HepG2 (cell line): Measurements from ENCODE around the gene PAK6. TPM values are rescaled to one million over a fixed set of nuclear protein-coding genes. Genes with fewer than 3 reads are reported as not detected.

Source experiments
- ATAC-seq: fragments of 200-7000 bp; cut with Tn5 transposase; 3 replicates; pipeline ENCODE4 v1.9.1; 2020; ENCODE audit warnings: mild to moderate bottlenecking, moderate library complexity
- BruUV-seq: library from RNA; stranded (reverse); fragments of 400-500 nt; replicated peaks from 2 replicates; lab custom pipeline; 2021; lab: Mats Ljungman, UMichigan
- CTCF ChIA-PET: fragments of 300-600 bp; formaldehyde crosslinking; extraction: SDS; loops from one replicate; lab custom pipeline; 2021; ENCODE audit warnings: low total read pairs, inconsistent platforms, low intra/inter-chr PET ratio; lab: Yijun Ruan, JAX
- POLR2A ChIA-PET: fragments of 350-600 bp; sonication (Branson Sonifier 250); formaldehyde crosslinking; loops from one replicate; lab custom pipeline; 2020; ENCODE audit warnings: antibody characterized with exemption, inconsistent platforms; lab: Yijun Ruan, JAX
- DNase-seq: peaks from one replicate; pipeline ENCODE4 v3.0.0-alpha.2; 2015; ENCODE audit warnings: low spot score
- FAIRE-seq: peaks from 3 replicates; lab custom pipeline; 2011; peaks lifted over from hg19 to GRCh38; lab: Jason Lieb, UNC
- H2AFZ ChIP-seq: one replicate; pipeline ENCODE4 v1.6.1; 2011; ENCODE audit warnings: low read length, inconsistent platforms
- H3K27ac ChIP-seq: fragments of 300-600 bp; 3 replicates; pipeline ENCODE4 v1.8.0; 2011; ENCODE audit warnings: mixed run types, mild to moderate bottlenecking, mixed read lengths, low read length, inconsistent platforms; ENCODE audit not compliant: insufficient read depth; ENCODE audit errors: extremely low read length
- H3K27me3 ChIP-seq, 2 experiments: fragments of 200-600 bp in 1 of 2; 2 replicates in 1 of 2; 3 replicates in 1 of 2; pipeline versions ENCODE4 v1.6.0 to v1.8.0; 2011; ENCODE audit warnings: low read length in 2 of 2, mild to moderate bottlenecking in 2 of 2, moderate library complexity in 2 of 2, inconsistent platforms in 1 of 2; ENCODE audit not compliant: insufficient read depth in 2 of 2, control insufficient read depth in 1 of 2
- H3K36me3 ChIP-seq, 2 experiments: fragments of 200-600 bp in 1 of 2; replicated peaks in 1 of 2; 2 replicates in 1 of 2; 3 replicates in 1 of 2; pipeline versions ENCODE4 v1.5.1 to v1.8.0; 2011; ENCODE audit warnings: low read length in 2 of 2, inconsistent platforms in 1 of 2; ENCODE audit not compliant: insufficient read depth in 2 of 2, control insufficient read depth in 1 of 2
- H3K4me1 ChIP-seq: 2 replicates; pipeline ENCODE4 v1.5.1; 2012; ENCODE audit warnings: low read length, inconsistent platforms; ENCODE audit not compliant: insufficient read depth
- H3K4me2 ChIP-seq: 2 replicates; pipeline ENCODE4 v1.6.0; 2011; ENCODE audit warnings: low read depth, low read length, inconsistent platforms
- H3K4me3 ChIP-seq, 3 experiments: fragments of 200-600 bp in 1 of 3; sonication (generic), shearing (Covaris generic) in 1 of 3; replicated peaks in 1 of 3; 2 replicates each; pipeline ENCODE4 v1.5.1; 2011 to 2016; ENCODE audit warnings: low read length in 3 of 3, inconsistent platforms in 2 of 3, low read depth in 2 of 3, mild to moderate bottlenecking in 2 of 3, control low read depth in 1 of 3, mixed read lengths in 1 of 3; ENCODE audit not compliant: insufficient read depth in 1 of 3
- H3K79me2 ChIP-seq: one replicate; pipeline ENCODE4 v1.6.1; 2011; ENCODE audit warnings: low read length, inconsistent platforms; ENCODE audit not compliant: insufficient read depth
- H3K9ac ChIP-seq: 2 replicates; pipeline ENCODE4 v1.6.0; 2011; ENCODE audit warnings: mild to moderate bottlenecking, low read depth, low read length, inconsistent platforms; ENCODE audit not compliant: insufficient read depth
- H3K9me3 ChIP-seq: 2 replicates; pipeline ENCODE4 v1.5.1; 2012; ENCODE audit warnings: mild to moderate bottlenecking, low read length
- H4K20me1 ChIP-seq: 2 replicates; pipeline ENCODE4 v1.6.0; 2011; ENCODE audit warnings: inconsistent platforms, mild to moderate bottlenecking, low read length, moderate library complexity; ENCODE audit not compliant: insufficient read depth
- AKAP8 ChIP-seq: sonication (generic); formaldehyde crosslinking; IDR thresholded peaks from 2 replicates; pipeline ENCODE4 v1.5.1; 2020; ENCODE audit warnings: mild to moderate bottlenecking, missing genetic modification reagents
- KLF6 ChIP-seq: IDR thresholded peaks from 2 replicates; pipeline ENCODE4 v1.8.0; 2016; ENCODE audit warnings: missing biosample characterization, missing genetic modification reagents
- NBN ChIP-seq: fragments of 450-650 bp; conservative IDR thresholded peaks from 2 replicates; pipeline ENCODE4 v1.6.1; 2017
- NONO ChIP-seq, 2 experiments: fragments of 450-650 bp in 1 of 2; sonication (generic) in 1 of 2; formaldehyde crosslinking in 1 of 2; IDR thresholded peaks in 1 of 2; conservative IDR thresholded peaks in 1 of 2; 2 replicates each; pipeline versions ENCODE4 v1.6.1 to v1.8.0; 2017 to 2022; ENCODE audit warnings: mild to moderate bottlenecking in 1 of 2, missing genetic modification reagents in 1 of 2, moderate library complexity in 1 of 2
- SOX13 ChIP-seq, 3 experiments: fragments of 450-650 bp in 1 of 3; sonication (generic) in 1 of 3; formaldehyde crosslinking in 1 of 3; IDR thresholded peaks in 2 of 3; conservative IDR thresholded peaks in 1 of 3; 2 replicates each; pipeline versions ENCODE4 v1.5.0 to v1.6.1; 2016 to 2020; ENCODE audit warnings: antibody characterized with exemption in 1 of 3, mild to moderate bottlenecking in 1 of 3, missing compliant biosample characterization in 1 of 3, missing genetic modification reagents in 1 of 3, moderate library complexity in 1 of 3
- ZNF768 ChIP-seq: sonication (generic); formaldehyde crosslinking; IDR thresholded peaks from 2 replicates; pipeline ENCODE4 v1.4.0; 2020; ENCODE audit warnings: missing genetic modification reagents
- WGBS: methylation state at CpG from one replicate; pipeline ENCODE4 v1.1.6; 2017; ENCODE audit warnings: low lambda C conversion rate; 5-methylcytosine and 5-hydroxymethylcytosine counted together
- in situ Hi-C: cut with HindIII; loops from 2 replicates; pipeline ENCODE4 v1.10.0; 2017; ENCODE audit warnings: low pct_unique_long_range_greater_than_20kb; ENCODE audit not compliant: extremely low pct_ligation_motif_present
- intact Hi-C: fragments of 100-400 bp; cut with micrococcal nuclease; formaldehyde crosslinking; loops from one replicate; pipeline ENCODE4 v1.10.0; 2022; ENCODE audit not compliant: unreplicated experiment
- polyA plus RNA-seq, 8 experiments: library from polyadenylated mRNA; depleted of rRNA in 3 of 8; stranded (reverse) in 7 of 8; unstranded in 1 of 8; fragments of >200 nt; fragmentation: Illumina TruSeq in 4 of 8; extraction: Trizol in 4 of 8; gene quantifications; 2 replicates each; pipeline versions ENCODE4 v1.2.1 to v1.2.3, GENCODE V29; 2011 to 2016; ENCODE audit warnings: low read depth in 4 of 8, missing spikeins in 1 of 8, mixed read lengths in 1 of 8; ENCODE audit not compliant: insufficient read depth in 1 of 8
- total RNA-seq, 5 experiments: library from RNA; depleted of rRNA; stranded (reverse); fragments of >200 nt; fragmentation: Illumina TruSeq; extraction: Trizol; gene quantifications; 2 replicates each; pipeline ENCODE4 v1.2.3, GENCODE V29; 2016; ENCODE audit warnings: low read depth in 1 of 5
- TF ChIP-seq, protein P1 (sequence below): sonication (generic); formaldehyde crosslinking; conservative IDR thresholded peaks from 2 replicates; pipeline ENCODE4 v1.8.0; 2022; ENCODE audit warnings: missing genetic modification reagents
- TF ChIP-seq, protein P2 (sequence below): sonication (generic); formaldehyde crosslinking; IDR thresholded peaks from 2 replicates; pipeline ENCODE4 v1.4.0; 2020; ENCODE audit warnings: mild to moderate bottlenecking, missing genetic modification reagents

PAK6 gene
- total and polyA plus RNA-seq, 2 of the 13 experiments (the other 11 are each of a cell fraction or from before 2014, with no cell fraction given), result 0.07 TPM; not detected in 1

- no TSS peak for BruUV-seq
- no peak for FAIRE-seq
- no peak for TF ChIP-seq AKAP8 (CRISPR knock-in tag)
- TF ChIP-seq, protein P1, sequence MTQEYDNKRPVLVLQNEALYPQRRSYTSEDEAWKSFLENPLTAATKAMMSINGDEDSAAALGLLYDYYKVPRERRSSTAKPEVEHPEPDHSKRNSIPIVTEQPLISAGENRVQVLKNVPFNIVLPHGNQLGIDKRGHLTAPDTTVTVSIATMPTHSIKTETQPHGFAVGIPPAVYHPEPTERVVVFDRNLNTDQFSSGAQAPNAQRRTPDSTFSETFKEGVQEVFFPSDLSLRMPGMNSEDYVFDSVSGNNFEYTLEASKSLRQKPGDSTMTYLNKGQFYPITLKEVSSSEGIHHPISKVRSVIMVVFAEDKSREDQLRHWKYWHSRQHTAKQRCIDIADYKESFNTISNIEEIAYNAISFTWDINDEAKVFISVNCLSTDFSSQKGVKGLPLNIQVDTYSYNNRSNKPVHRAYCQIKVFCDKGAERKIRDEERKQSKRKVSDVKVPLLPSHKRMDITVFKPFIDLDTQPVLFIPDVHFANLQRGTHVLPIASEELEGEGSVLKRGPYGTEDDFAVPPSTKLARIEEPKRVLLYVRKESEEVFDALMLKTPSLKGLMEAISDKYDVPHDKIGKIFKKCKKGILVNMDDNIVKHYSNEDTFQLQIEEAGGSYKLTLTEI, result no peak
- TF ChIP-seq SOX13 (IDR thresholded peaks at IDR 0.05), result no peak
- no peak for TF ChIP-seq SOX13 (CRISPR knock-in tag; conservative IDR thresholded peaks at IDR 0.05 in 1 of 2, IDR thresholded peaks at IDR 0.05 in 1 of 2)
- peak; percentile 83 for TF ChIP-seq ZNF768 (CRISPR knock-in tag)
- no peak for TF ChIP-seq KLF6 (CRISPR knock-in tag)
These were observed 53.4 kb downstream of the PAK6 start for GRCh38 chr15:40292246-40292645.

GRCh38 chr15:40293006-40293405, 54.1 kb downstream of the PAK6 start:
- ChIA-PET CTCF (no interaction called here), POLR2A (no interaction called here)
- H4K20me1 ChIP-seq, result no peaks in the 10 kb centered on the region
- FAIRE-seq (no peak), DNase-seq (no peak), ATAC-seq (no peak)
- in situ Hi-C loops (no loop called here), intact Hi-C loops (no loop called here)
- H3K9me3 ChIP-seq, result no peaks in the 10 kb centered on the region
- peaks cover 10% of the 10 kb centered on the region; the same call in 1 of the 2 replicates for H3K4me1 ChIP-seq
- H3K36me3 ChIP-seq, result no peaks in the 10 kb centered on the region
- H3K4me2 ChIP-seq, result no peak overlapping the region
- BruUV-seq, result no TSS peak
- H3K27me3 ChIP-seq, result peaks cover 26 to 97% of the 10 kb centered on the region in 2 experiments
- H3K9ac ChIP-seq, result no peak overlapping the region
- H3K27ac ChIP-seq, result no peak overlapping the region
- H2AFZ ChIP-seq, result no peak overlapping the region
- no peak overlapping the region for H3K4me3 ChIP-seq
- H3K79me2 ChIP-seq, result no peaks in the 10 kb centered on the region
- TF ChIP-seq NONO (IDR thresholded peaks at IDR 0.05), result no peak
- TF ChIP-seq NONO (CRISPR knock-in tag; conservative IDR thresholded peaks at IDR 0.05), result no peak
- TF ChIP-seq, protein P2, sequence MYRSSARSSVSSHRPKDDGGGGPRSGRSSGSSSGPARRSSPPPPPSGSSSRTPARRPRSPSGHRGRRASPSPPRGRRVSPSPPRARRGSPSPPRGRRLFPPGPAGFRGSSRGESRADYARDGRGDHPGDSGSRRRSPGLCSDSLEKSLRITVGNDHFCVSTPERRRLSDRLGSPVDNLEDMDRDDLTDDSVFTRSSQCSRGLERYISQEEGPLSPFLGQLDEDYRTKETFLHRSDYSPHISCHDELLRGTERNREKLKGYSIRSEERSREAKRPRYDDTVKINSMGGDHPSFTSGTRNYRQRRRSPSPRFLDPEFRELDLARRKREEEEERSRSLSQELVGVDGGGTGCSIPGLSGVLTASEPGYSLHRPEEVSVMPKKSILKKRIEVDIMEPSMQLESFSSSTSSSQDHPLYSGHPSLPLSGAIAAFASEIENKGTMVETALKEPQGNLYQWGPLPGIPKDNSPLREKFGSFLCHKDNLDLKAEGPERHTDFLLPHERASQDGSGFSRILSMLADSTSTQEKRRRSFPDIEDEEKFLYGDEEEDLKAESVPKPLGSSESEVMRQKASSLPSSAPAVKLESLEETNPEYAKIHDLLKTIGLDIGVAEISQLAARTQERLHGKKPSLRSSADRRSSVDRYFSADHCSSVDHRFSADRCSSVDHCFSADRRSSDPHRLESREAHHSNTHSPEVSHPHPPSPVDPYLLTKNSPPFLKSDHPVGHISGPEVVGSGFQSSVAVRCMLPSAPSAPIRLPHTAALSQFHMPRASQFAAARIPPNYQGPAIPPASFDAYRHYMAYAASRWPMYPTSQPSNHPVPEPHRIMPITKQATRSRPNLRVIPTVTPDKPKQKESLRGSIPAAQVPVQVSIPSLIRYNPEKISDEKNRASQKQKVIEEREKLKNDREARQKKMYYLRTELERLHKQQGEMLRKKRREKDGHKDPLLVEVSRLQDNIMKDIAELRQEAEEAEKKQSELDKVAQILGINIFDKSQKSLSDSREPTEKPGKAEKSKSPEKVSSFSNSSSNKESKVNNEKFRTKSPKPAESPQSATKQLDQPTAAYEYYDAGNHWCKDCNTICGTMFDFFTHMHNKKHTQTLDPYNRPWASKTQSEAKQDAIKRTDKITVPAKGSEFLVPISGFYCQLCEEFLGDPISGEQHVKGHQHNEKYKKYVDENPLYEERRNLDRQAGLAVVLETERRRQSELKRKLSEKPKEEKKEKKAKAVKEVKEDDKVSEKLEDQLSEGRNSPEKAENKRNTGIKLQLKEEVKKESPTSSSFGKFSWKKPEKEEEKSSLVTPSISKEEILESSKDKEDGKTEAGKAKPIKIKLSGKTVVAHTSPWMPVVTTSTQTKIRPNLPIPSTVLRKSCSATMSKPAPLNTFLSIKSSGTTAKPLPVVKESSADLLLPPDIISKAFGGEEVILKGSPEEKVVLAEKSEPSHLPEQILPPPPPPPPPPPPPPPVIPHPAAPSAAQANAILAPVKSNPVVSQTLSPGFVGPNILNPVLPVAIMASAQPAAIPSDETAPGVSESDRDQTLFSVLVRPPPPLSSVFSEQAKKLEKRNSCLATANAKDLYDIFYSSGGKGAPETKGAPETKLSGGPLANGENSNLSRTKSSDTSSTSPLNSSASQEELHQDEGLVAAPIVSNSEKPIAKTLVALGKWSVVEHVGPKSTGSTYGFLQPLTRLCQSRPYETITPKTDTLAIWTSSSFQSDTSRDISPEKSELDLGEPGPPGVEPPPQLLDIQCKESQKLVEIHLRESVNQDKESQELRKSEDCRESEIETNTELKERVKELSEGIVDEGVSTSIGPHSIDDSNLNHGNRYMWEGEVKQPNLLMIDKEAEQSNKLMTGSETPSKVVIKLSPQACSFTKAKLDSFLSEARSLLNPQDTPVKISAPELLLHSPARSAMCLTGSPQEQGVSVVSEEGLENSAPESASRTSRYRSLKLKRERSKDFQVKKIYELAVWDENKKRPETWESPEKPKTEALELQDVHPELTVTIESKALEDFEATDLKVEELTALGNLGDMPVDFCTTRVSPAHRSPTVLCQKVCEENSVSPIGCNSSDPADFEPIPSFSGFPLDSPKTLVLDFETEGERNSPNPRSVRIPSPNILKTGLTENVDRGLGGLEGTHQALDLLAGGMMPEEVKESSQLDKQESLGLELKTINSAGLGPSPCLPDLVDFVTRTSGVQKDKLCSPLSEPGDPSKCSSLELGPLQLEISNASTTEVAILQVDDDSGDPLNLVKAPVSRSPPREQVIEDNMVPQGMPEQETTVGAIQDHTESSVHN (CRISPR knock-in tag), result no peak
- no peak for TF ChIP-seq NBN

More at GRCh38 chr15:40292246-40292645, 53.4 kb downstream of the PAK6 start:
- intact Hi-C loops (no loop called here), in situ Hi-C loops (no loop called here)
- no CpG with 5 or more reads among the region's 3 CpGs for WGBS
- Histone ChIP-seq H3K36me3 (no peaks in the 10 kb centered on the region), H3K79me2 (no peaks in the 10 kb centered on the region), H3K4me1 (peaks cover 10% of the 10 kb centered on the region; the same call in 1 of the 2 replicates), H3K4me3 (no peak overlapping the region), H3K27me3 (peaks cover 22 to 97% of the 10 kb centered on the region in 2 experiments), H2AFZ (no peak overlapping the region), H3K9me3 (no peaks in the 10 kb centered on the region), H4K20me1 (no peaks in the 10 kb centered on the region), H3K4me2 (no peak overlapping the region), H3K9ac (no peak overlapping the region), H3K27ac (no peak overlapping the region)
- POLR2A ChIA-PET, result no interaction called here
- CTCF ChIA-PET, result no interaction called here
- DNase-seq (no peak), ATAC-seq (no peak)
